Upper lobe of left lung (tissue), 4 donors: Measurements from ENCODE around the gene TENM4.

Experiments used
- POLR2AphosphoS5 ChIP-seq, 2 donors: sonication (generic); formaldehyde crosslinking; IDR thresholded peaks; one replicate each; pipeline ENCODE4 v1.5.1; 2017; ENCODE audit warnings: antibody characterized with exemption in 2 of 2
- TF ChIP-seq, protein P1 (sequence below), 6 experiments: fragments of 450-650 bp in 4 of 6; fragments of 200-600 bp in 2 of 6; sonication (generic) in 2 of 6; IDR thresholded peaks; one replicate each; pipeline ENCODE4 v1.5.1; 2016 to 2019; ENCODE audit warnings: antibody characterized with exemption in 6 of 6

DNA sequence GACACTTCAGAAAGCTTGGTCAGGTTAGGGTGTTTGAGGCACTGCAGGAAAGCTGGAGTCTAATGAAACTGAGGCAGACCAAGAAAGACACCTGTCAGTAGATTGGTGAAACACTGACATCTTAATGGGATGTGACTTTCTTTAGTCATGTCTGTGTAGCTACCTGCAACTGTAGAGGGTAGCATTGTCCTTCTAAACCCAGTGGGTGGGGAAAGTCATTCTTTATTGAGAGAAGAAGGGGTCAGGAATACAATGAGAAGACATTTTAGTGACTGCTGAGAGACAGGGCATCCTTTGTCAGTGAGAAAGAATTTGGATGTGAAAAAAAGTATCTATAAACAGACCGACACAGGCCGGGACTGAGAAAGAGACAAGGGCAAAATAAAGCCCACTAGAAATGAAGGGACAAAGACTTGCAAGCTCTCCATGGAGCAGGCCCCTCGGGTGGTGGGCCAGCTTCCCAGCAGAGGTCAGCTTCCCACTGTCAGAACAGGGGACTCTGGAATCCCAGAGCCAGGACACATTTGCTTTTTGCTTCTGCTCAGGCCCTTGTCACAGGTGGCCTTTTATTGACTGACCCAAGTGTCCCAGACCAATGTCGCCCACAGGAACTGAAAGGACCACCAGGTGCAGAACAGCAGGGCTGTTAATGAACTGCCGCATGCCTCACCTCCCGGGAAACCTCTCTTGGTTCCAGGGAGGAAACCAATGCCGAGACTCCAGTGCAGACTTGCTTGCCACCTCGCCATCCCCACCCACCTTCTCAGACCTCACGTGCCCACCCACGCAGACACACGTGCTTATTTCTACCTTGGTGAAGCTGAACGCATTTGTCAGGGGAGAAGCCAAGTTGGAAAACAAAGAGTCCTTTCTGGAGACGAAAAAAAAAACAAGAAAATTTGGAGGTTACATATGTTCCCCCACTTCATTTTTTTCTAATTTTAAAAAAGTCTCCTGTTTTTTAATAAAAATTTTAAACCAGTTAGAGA, 212.8 kb downstream of the TENM4 start:
- TF ChIP-seq, protein P1, sequence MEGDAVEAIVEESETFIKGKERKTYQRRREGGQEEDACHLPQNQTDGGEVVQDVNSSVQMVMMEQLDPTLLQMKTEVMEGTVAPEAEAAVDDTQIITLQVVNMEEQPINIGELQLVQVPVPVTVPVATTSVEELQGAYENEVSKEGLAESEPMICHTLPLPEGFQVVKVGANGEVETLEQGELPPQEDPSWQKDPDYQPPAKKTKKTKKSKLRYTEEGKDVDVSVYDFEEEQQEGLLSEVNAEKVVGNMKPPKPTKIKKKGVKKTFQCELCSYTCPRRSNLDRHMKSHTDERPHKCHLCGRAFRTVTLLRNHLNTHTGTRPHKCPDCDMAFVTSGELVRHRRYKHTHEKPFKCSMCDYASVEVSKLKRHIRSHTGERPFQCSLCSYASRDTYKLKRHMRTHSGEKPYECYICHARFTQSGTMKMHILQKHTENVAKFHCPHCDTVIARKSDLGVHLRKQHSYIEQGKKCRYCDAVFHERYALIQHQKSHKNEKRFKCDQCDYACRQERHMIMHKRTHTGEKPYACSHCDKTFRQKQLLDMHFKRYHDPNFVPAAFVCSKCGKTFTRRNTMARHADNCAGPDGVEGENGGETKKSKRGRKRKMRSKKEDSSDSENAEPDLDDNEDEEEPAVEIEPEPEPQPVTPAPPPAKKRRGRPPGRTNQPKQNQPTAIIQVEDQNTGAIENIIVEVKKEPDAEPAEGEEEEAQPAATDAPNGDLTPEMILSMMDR (IDR thresholded peaks at IDR 0.05), result no peak
- no peak for TF ChIP-seq POLR2AphosphoS5 (IDR thresholded peaks at IDR 0.05)
